H1 (cell line): ENCODE data around the gene ARID1B. TPM values are rescaled to one million over a fixed set of nuclear protein-coding genes. Genes with fewer than 3 reads are reported as not detected.

Experiments
- CHD7 ChIP-seq: fragments of 300-600 bp; sonication (generic); IDR thresholded peaks from 2 replicates; pipeline ENCODE4 v1.7.1; 2012; ENCODE audit warnings: low read length, moderate library complexity, mild to moderate bottlenecking, inconsistent platforms; ENCODE audit not compliant: insufficient replicate concordance
- polyA plus RNA-seq, 7 experiments: library from polyadenylated mRNA; depleted of rRNA in 3 of 7; stranded (reverse) in 5 of 7; unstranded in 2 of 7; fragments of >200 nt in 5 of 7; fragments of 200-250 nt in 2 of 7; gene quantifications; 1 replicate in 5 of 7; 2 replicates in 1 of 7; 4 replicates in 1 of 7; pipeline versions ENCODE4 v1.2.1 to v1.2.3, GENCODE V29; 2011 to 2013; ENCODE audit warnings: missing spikeins in 2 of 7, mixed read lengths in 2 of 7
- total RNA-seq: library from RNA; stranded (reverse); fragmentation: NEBNext Ultra II Directional; extraction: Animal tissue kit (Norgen Biotek cat#: 25700); gene quantifications from 2 replicates; pipeline ENCODE4 v1.2.1, GENCODE V29; 2021

Gene ARID1B
- total and polyA plus RNA-seq, 2 of the 8 experiments (the other 6 are each of a cell fraction or from before 2014, with no cell fraction given), result 24.3 to 70.3 TPM

- TF ChIP-seq CHD7, result no peak
- TF ChIP-seq, all 59 proteins: peak for 0
These were observed 51.1 kb downstream of the ARID1B start (continued) for GRCh38 chr6:156828280-156828703.
